Osteoblast (primary cell): ENCODE results near the gene NRN1. TPM values are rescaled to one million over a fixed set of nuclear protein-coding genes. Genes with fewer than 3 reads are reported as not detected.

ENCODE experiments used
- DNase-seq: peaks from one replicate; pipeline ENCODE4 v3.0.0; 2011; ENCODE audit warnings: low spot score, mixed read lengths; ENCODE audit not compliant: insufficient read length; ENCODE audit errors: missing footprints
- H2AFZ ChIP-seq: 2 replicates; pipeline ENCODE4 v1.6.0; 2011; ENCODE audit warnings: mild to moderate bottlenecking, low read length
- H3K27ac ChIP-seq: 2 replicates; pipeline ENCODE4 v1.5.1; 2011; ENCODE audit warnings: mild to moderate bottlenecking, low read depth, low read length, moderate library complexity
- H3K27me3 ChIP-seq: 2 replicates; pipeline ENCODE4 v1.6.0; 2012; ENCODE audit warnings: mild to moderate bottlenecking, control low read depth, inconsistent platforms, low read length, moderate library complexity; ENCODE audit not compliant: insufficient read depth
- H3K36me3 ChIP-seq: 2 replicates; pipeline ENCODE4 v1.5.1; 2011; ENCODE audit warnings: mild to moderate bottlenecking, low read length, control low read depth, moderate library complexity; ENCODE audit not compliant: insufficient read depth
- H3K4me1 ChIP-seq: 2 replicates; pipeline ENCODE4 v1.5.1; 2011; ENCODE audit warnings: mild to moderate bottlenecking, low read length, control low read depth, moderate library complexity; ENCODE audit not compliant: insufficient read depth
- H3K4me2 ChIP-seq: 2 replicates; pipeline ENCODE4 v1.6.0; 2011; ENCODE audit warnings: mild to moderate bottlenecking, low read length; ENCODE audit not compliant: insufficient read depth
- H3K4me3 ChIP-seq: fragments of 200-600 bp; sonication (generic); 3 replicates; pipeline ENCODE4 v1.5.1; 2012; ENCODE audit warnings: mild to moderate bottlenecking, low read length, inconsistent platforms; ENCODE audit not compliant: insufficient read depth
- H3K79me2 ChIP-seq: 2 replicates; pipeline ENCODE4 v1.6.0; 2012; ENCODE audit warnings: mild to moderate bottlenecking, low read length, control low read depth, inconsistent platforms; ENCODE audit not compliant: insufficient read depth
- H3K9me3 ChIP-seq: 2 replicates; pipeline ENCODE4 v1.5.1; 2011; ENCODE audit warnings: low read depth, low read length, control low read depth
- H4K20me1 ChIP-seq: 2 replicates; pipeline ENCODE4 v1.6.0; 2012; ENCODE audit warnings: mild to moderate bottlenecking, low read length, control low read depth; ENCODE audit not compliant: insufficient read depth
- total RNA-seq: library from RNA; depleted of rRNA; stranded (reverse); fragments of >200 nt; gene quantifications from 2 replicates; pipeline ENCODE4 v1.2.3, GENCODE V29; 2012
- TF ChIP-seq, protein P1 (sequence below): IDR thresholded peaks from 2 replicates; pipeline ENCODE4 v1.5.1; 2011; ENCODE audit warnings: mild to moderate bottlenecking, low read depth, low read length, moderate library complexity; ENCODE audit errors: extremely low read depth

NRN1 gene
- total RNA-seq, 1 donor: 56.1 TPM

DNA sequence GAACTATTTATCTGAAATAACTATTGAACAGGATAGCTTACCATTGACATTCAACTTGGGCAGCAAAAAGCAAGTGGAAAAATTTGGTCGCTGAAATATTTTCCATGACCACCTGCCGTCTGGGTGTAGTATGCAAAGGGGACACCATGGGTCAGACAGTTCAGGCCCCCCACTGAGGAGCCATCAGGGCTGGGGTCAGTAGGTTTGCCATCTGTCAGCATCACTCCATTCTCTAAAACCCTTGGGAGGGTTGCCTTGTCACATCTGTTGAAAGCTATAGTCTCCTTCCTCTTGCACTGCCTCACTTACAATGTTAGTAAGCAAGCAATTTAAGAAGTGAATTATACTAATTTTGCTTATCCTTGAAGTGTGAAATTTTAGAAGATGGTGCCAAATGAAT, 44.9 kb downstream of the NRN1 start:
- Histone ChIP-seq H3K79me2 (no peaks in the 10 kb centered on the region), H3K27me3 (peaks cover 6% of the 10 kb centered on the region), H4K20me1 (no peaks in the 10 kb centered on the region), H2AFZ (no peak overlapping the region), H3K27ac (no peak overlapping the region), H3K9me3 (no peaks in the 10 kb centered on the region), H3K4me3 (no peak overlapping the region), H3K4me2 (no peak overlapping the region), H3K36me3 (no peaks in the 10 kb centered on the region), H3K4me1 (no peaks in the 10 kb centered on the region)
- TF ChIP-seq, protein P1, sequence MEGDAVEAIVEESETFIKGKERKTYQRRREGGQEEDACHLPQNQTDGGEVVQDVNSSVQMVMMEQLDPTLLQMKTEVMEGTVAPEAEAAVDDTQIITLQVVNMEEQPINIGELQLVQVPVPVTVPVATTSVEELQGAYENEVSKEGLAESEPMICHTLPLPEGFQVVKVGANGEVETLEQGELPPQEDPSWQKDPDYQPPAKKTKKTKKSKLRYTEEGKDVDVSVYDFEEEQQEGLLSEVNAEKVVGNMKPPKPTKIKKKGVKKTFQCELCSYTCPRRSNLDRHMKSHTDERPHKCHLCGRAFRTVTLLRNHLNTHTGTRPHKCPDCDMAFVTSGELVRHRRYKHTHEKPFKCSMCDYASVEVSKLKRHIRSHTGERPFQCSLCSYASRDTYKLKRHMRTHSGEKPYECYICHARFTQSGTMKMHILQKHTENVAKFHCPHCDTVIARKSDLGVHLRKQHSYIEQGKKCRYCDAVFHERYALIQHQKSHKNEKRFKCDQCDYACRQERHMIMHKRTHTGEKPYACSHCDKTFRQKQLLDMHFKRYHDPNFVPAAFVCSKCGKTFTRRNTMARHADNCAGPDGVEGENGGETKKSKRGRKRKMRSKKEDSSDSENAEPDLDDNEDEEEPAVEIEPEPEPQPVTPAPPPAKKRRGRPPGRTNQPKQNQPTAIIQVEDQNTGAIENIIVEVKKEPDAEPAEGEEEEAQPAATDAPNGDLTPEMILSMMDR: no peak
- no peak for DNase-seq

DNA sequence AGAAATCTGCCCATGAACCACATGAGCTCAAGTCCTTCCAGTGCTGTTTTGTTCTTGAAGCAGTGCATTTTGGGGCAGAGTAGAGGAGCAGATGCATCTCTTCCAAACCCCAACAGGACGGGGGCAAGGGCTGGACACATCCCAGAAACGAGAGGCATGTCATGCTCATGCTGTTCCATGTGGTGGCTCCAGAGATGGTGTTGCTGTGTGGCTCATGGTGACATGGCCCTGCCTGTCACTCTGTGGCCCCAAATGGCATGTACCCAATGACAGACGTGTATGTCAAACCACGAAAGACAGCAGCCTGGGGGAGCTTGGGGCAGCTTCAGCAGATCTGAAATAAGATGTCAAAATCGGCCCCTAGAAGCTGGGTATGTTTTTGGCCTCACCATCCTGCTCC, 46.3 kb downstream of the NRN1 start:
- H4K20me1 ChIP-seq: no peaks in the 10 kb centered on the region
- H2AFZ ChIP-seq: no peak overlapping the region
- no peaks in the 10 kb centered on the region for H3K9me3 ChIP-seq
- H3K27ac ChIP-seq: no peak overlapping the region
- H3K36me3 ChIP-seq: no peaks in the 10 kb centered on the region
- TF ChIP-seq, protein P1: no peak
- no peak overlapping the region for H3K4me2 ChIP-seq
- no peaks in the 10 kb centered on the region for H3K79me2 ChIP-seq
- H3K4me3 ChIP-seq: no peak overlapping the region
- H3K27me3 ChIP-seq: peaks cover 9% of the 10 kb centered on the region
- no peaks in the 10 kb centered on the region for H3K4me1 ChIP-seq
- DNase-seq: no peak

DNA sequence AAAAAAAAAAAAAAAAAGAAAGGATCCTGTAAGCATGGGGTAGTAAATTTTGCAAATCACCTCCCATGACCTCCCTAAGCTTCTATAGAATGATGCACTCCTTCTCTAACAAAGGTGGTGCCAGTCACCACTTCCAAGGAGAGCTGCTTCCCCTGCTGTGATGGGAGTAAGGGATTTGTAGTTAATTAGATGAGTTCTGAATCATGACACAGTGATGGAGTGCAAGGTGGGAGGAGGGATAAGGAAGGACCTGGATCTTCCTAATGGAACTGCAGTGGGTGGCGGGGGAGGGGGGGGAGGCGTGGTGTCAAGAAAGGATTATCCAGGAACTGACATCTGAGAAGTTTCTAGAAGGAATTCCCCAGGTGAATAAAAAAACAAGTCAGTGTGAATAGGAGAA, 47.8 kb downstream of the NRN1 start:
- DNase-seq: no peak
- Histone ChIP-seq H4K20me1 (no peaks in the 10 kb centered on the region), H3K27ac (no peak overlapping the region), H3K79me2 (no peaks in the 10 kb centered on the region), H3K4me3 (no peak overlapping the region), H3K36me3 (no peaks in the 10 kb centered on the region), H3K4me1 (no peaks in the 10 kb centered on the region), H3K9me3 (no peaks in the 10 kb centered on the region), H3K4me2 (no peak overlapping the region), H3K27me3 (peaks cover 9% of the 10 kb centered on the region), H2AFZ (no peak overlapping the region)
- TF ChIP-seq, protein P1: no peak

DNA sequence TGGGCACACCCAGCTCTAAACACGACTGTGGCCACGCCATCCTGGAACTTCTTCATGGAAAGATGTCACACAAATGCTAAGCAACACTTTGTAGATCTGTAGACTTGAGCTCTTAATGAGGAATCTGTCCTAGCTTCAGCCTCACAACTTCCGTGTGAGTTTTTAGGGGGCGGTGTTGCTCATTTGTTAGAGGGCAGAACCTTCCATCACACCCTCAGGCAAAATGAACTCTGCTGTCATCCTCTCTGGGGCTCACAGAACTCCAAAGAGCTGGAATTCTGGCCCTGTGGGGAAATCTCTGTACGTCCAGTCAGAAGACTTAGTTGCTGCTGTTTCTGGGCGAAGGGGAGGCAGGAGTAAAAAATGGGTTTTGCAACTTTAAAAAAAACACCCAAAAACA, 49.8 kb downstream of the NRN1 start:
- Histone ChIP-seq H3K4me1 (no peaks in the 10 kb centered on the region), H3K36me3 (no peaks in the 10 kb centered on the region), H4K20me1 (no peaks in the 10 kb centered on the region), H3K4me3 (no peak overlapping the region), H3K4me2 (no peak overlapping the region), H3K79me2 (no peaks in the 10 kb centered on the region), H3K27me3 (peaks cover 9% of the 10 kb centered on the region), H3K27ac (no peak overlapping the region), H3K9me3 (no peaks in the 10 kb centered on the region), H2AFZ (no peak overlapping the region)
- DNase-seq: no peak
- TF ChIP-seq, protein P1: no peak
